GM23338 (cell line): ENCODE measurements around the gene MEGF9. TPM values are rescaled to one million over a fixed set of nuclear protein-coding genes. Genes with fewer than 3 reads are reported as not detected.

Experiments
- ATAC-seq: fragments of 200-7000 bp; cut with Tn5 transposase; 3 replicates; pipeline ENCODE4 v1.9.1; 2020
- DNase-seq: peaks from one replicate; pipeline ENCODE4 v3.0.0-alpha.2; 2015; ENCODE audit warnings: low spot score
- H2AFZ ChIP-seq: fragments of 200-600 bp; sonication (generic); 2 replicates; pipeline ENCODE4 v1.8.0; 2016; ENCODE audit warnings: antibody characterized with exemption, mild to moderate bottlenecking, moderate library complexity
- H3F3A ChIP-seq: fragments of 200-600 bp; sonication (generic); replicated peaks from 2 replicates; pipeline ENCODE4 v1.8.0; 2017; ENCODE audit warnings: antibody characterized with exemption, mixed run types, low read depth
- H3K27ac ChIP-seq: fragments of 200-600 bp; sonication (generic); 2 replicates; pipeline ENCODE4 v1.6.1; 2016; ENCODE audit warnings: low read depth
- H3K27me3 ChIP-seq: fragments of 200-600 bp; sonication (generic); 2 replicates; pipeline ENCODE4 v1.8.0; 2016; ENCODE audit warnings: mild to moderate bottlenecking, mixed run types, moderate library complexity; ENCODE audit not compliant: insufficient read depth
- H3K36me3 ChIP-seq: fragments of 200-600 bp; sonication (generic); 2 replicates; pipeline ENCODE4 v1.8.0; 2016; ENCODE audit warnings: mild to moderate bottlenecking; ENCODE audit not compliant: insufficient read depth
- H3K4me1 ChIP-seq: fragments of 200-600 bp; sonication (generic); 2 replicates; pipeline ENCODE4 v1.8.0; 2016; ENCODE audit warnings: mild to moderate bottlenecking, moderate library complexity; ENCODE audit not compliant: insufficient read depth
- H3K4me2 ChIP-seq: fragments of 200-600 bp; sonication (generic); 2 replicates; pipeline ENCODE4 v1.7.1; 2017; ENCODE audit warnings: mixed run types
- H3K4me3 ChIP-seq: fragments of 200-600 bp; sonication (generic); 2 replicates; pipeline ENCODE4 v1.6.1; 2016; ENCODE audit warnings: mixed run types
- H3K79me2 ChIP-seq: fragments of 200-600 bp; sonication (generic); replicated peaks from 2 replicates; pipeline ENCODE4 v1.8.0; 2017; ENCODE audit warnings: mild to moderate bottlenecking; ENCODE audit not compliant: insufficient read depth
- H3K9me2 ChIP-seq: fragments of 200-600 bp; sonication (generic); 2 replicates; pipeline ENCODE4 v1.8.0; 2017; ENCODE audit not compliant: insufficient read depth
- H4K20me1 ChIP-seq: fragments of 200-600 bp; sonication (generic); replicated peaks from 2 replicates; pipeline ENCODE4 v1.8.0; 2017; ENCODE audit warnings: mild to moderate bottlenecking; ENCODE audit not compliant: insufficient read depth
- H3K27ac Mint-ChIP-seq: 2 replicates; pipeline ENCODE4 v1.8.0; 2020; ENCODE audit warnings: inconsistent platforms, mild to moderate bottlenecking, moderate library complexity, mixed read lengths
- H3K27me3 Mint-ChIP-seq: 3 replicates; pipeline ENCODE4 v1.8.0; 2022; ENCODE audit warnings: low read depth, mild to moderate bottlenecking, moderate library complexity, mixed read lengths, inconsistent platforms; ENCODE audit not compliant: insufficient read depth, poor library complexity
- H3K36me3 Mint-ChIP-seq: 3 replicates; pipeline ENCODE4 v1.8.0; 2021; ENCODE audit warnings: low read depth, mild to moderate bottlenecking, inconsistent platforms, moderate library complexity, mixed read lengths
- H3K4me1 Mint-ChIP-seq: 3 replicates; pipeline ENCODE4 v1.8.0; 2020; ENCODE audit warnings: mild to moderate bottlenecking, inconsistent platforms, mixed read lengths
- H3K4me3 Mint-ChIP-seq: 3 replicates; pipeline ENCODE4 v1.8.0; 2021; ENCODE audit warnings: moderate library complexity, mild to moderate bottlenecking, inconsistent platforms, mixed read lengths
- H3K9me3 Mint-ChIP-seq: 3 replicates; pipeline ENCODE4 v1.8.0; 2020; ENCODE audit warnings: moderate library complexity, mild to moderate bottlenecking, inconsistent platforms, mixed read lengths
- CREB1 ChIP-seq: fragments of 250-450 bp; sonication (Bioruptor Pico); IDR thresholded peaks from 2 replicates; pipeline ENCODE4 v1.5.0; 2020; ENCODE audit warnings: low read depth, mild to moderate bottlenecking, moderate library complexity
- EZH2 ChIP-seq: fragments of 200-600 bp; sonication (generic); IDR thresholded peaks from one replicate; pipeline ENCODE4 v1.8.0; 2017; ENCODE audit warnings: antibody characterized with exemption, mild to moderate bottlenecking, low read depth; ENCODE audit not compliant: unreplicated experiment
- EZH2phosphoT487 ChIP-seq: fragments of 200-600 bp; sonication (generic); IDR thresholded peaks from one replicate; pipeline ENCODE4 v1.8.1; 2018; ENCODE audit warnings: antibody characterized with exemption; ENCODE audit not compliant: unreplicated experiment
- JUNB ChIP-seq: IDR thresholded peaks from one replicate; pipeline ENCODE4 v1.6.1; 2016; ENCODE audit warnings: antibody characterized with exemption; ENCODE audit not compliant: unreplicated experiment
- NANOG ChIP-seq: IDR thresholded peaks from 2 replicates; pipeline ENCODE4 v1.6.1; 2016; ENCODE audit warnings: antibody characterized with exemption, borderline replicate concordance
- POLR2AphosphoS5 ChIP-seq: IDR thresholded peaks from 2 replicates; pipeline ENCODE4 v1.6.1; 2016; ENCODE audit warnings: antibody characterized with exemption, low read depth
- STAT1 ChIP-seq: IDR thresholded peaks from one replicate; pipeline ENCODE4 v1.6.1; 2016; ENCODE audit warnings: antibody characterized with exemption; ENCODE audit not compliant: unreplicated experiment
- ZNF114 ChIP-seq: fragments of 250-450 bp; sonication (Bioruptor Pico); IDR thresholded peaks from 2 replicates; pipeline ENCODE4 v1.5.0; 2020; ENCODE audit warnings: mild to moderate bottlenecking, moderate library complexity
- ZNF331 ChIP-seq: fragments of 250-450 bp; sonication (Bioruptor Pico); IDR thresholded peaks from 2 replicates; pipeline ENCODE4 v1.5.0; 2020; ENCODE audit warnings: low read depth, mild to moderate bottlenecking, moderate library complexity
- polyA plus RNA-seq: library from polyadenylated mRNA; unstranded; fragments of >200 nt; fragmentation: Nextera tagmentation; extraction: Ambion mirVana; gene quantifications from 2 replicates; pipeline ENCODE4 v1.2.1, GENCODE V29; 2016
- total RNA-seq: library from RNA; depleted of rRNA; stranded (reverse); fragments of >200 nt; shearing (Covaris generic); gene quantifications from 2 replicates; pipeline ENCODE4 v1.2.3, GENCODE V29; 2014
- TF ChIP-seq, protein P1 (sequence below): IDR thresholded peaks from one replicate; pipeline ENCODE4 v1.6.1; 2018; ENCODE audit warnings: antibody characterized with exemption; ENCODE audit not compliant: unreplicated experiment
- TF ChIP-seq, protein P2 (sequence below), 2 experiments: fragments of 200-600 bp in 1 of 2; sonication (generic) in 1 of 2; conservative IDR thresholded peaks; 2 replicates each; pipeline versions ENCODE4 v1.5.1 to v1.6.1; 2016 to 2017; ENCODE audit warnings: antibody characterized with exemption in 2 of 2, low read depth in 2 of 2, mild to moderate bottlenecking in 2 of 2, moderate library complexity in 1 of 2
- TF ChIP-seq, protein P3 (sequence below): fragments of 250-450 bp; sonication (Bioruptor Pico); IDR thresholded peaks from 2 replicates; pipeline ENCODE4 v1.5.0; 2020; ENCODE audit warnings: mild to moderate bottlenecking, moderate library complexity
- TF ChIP-seq, protein P4 (sequence below): IDR thresholded peaks from 2 replicates; pipeline ENCODE4 v1.6.1; 2016; ENCODE audit warnings: antibody characterized with exemption

The MEGF9 gene
- total and polyA plus RNA-seq, 2 experiments from 2014 or later: 0.87 to 1.6 TPM

DNA sequence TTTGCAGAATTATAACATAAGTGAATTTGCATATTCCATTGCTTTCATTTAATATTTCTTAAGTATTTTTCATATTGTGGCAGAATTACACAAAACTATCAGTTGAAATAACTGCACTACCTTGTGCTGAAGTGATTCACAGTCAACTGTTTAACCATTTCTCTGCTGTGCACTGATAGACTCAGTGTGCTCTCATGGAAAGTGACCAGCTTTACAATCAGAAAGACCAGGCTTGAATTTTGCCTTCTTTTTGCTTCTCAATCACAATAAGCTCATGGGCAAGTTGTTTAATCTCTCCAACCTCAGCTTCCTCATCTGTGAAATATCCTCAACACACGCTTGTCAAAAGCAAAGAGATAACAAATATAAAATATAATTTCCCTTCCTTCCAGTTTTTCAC is 152.6 kb downstream of the MEGF9 start:
- no peak overlapping the region for H3K4me3 Mint-ChIP-seq
- H3K79me2 ChIP-seq: peaks cover 75% of the 10 kb centered on the region

More for the DNA sequence above, 152.6 kb downstream of the MEGF9 start:
- peaks cover 5% of the 10 kb centered on the region for H3K27me3 Mint-ChIP-seq
- Histone ChIP-seq H3K9me2 (no peaks in the 10 kb centered on the region), H3K4me3 (no peak overlapping the region), H3K27ac (no peak overlapping the region), H4K20me1 (peaks cover 33% of the 10 kb centered on the region), H3K27me3 (no peaks in the 10 kb centered on the region), H3K36me3 (peaks cover under 1% of the 10 kb centered on the region; the same call in 1 of the 2 replicates), H3K4me2 (no peak overlapping the region), H3F3A (no peaks in the 10 kb centered on the region), H2AFZ (no peak overlapping the region), H3K4me1 (no peaks in the 10 kb centered on the region)
- peaks cover 30% of the 10 kb centered on the region for H3K36me3 Mint-ChIP-seq
- ATAC-seq (no peak), DNase-seq (no peak)
- no peaks in the 10 kb centered on the region for H3K9me3 Mint-ChIP-seq
- H3K4me1 Mint-ChIP-seq: no peaks in the 10 kb centered on the region
- H3K27ac Mint-ChIP-seq: no peak overlapping the region; the same call in 1 of the 2 replicates
- TF ChIP-seq ZNF331 (CRISPR knock-in tag) (no peak), JUNB (no peak), ZNF114 (CRISPR knock-in tag) (no peak), CREB1 (CRISPR knock-in tag) (no peak), NANOG (no peak), EZH2phosphoT487 (no peak), STAT1 (no peak), EZH2 (no peak), POLR2AphosphoS5 (no peak)
- TF ChIP-seq, protein P1, sequence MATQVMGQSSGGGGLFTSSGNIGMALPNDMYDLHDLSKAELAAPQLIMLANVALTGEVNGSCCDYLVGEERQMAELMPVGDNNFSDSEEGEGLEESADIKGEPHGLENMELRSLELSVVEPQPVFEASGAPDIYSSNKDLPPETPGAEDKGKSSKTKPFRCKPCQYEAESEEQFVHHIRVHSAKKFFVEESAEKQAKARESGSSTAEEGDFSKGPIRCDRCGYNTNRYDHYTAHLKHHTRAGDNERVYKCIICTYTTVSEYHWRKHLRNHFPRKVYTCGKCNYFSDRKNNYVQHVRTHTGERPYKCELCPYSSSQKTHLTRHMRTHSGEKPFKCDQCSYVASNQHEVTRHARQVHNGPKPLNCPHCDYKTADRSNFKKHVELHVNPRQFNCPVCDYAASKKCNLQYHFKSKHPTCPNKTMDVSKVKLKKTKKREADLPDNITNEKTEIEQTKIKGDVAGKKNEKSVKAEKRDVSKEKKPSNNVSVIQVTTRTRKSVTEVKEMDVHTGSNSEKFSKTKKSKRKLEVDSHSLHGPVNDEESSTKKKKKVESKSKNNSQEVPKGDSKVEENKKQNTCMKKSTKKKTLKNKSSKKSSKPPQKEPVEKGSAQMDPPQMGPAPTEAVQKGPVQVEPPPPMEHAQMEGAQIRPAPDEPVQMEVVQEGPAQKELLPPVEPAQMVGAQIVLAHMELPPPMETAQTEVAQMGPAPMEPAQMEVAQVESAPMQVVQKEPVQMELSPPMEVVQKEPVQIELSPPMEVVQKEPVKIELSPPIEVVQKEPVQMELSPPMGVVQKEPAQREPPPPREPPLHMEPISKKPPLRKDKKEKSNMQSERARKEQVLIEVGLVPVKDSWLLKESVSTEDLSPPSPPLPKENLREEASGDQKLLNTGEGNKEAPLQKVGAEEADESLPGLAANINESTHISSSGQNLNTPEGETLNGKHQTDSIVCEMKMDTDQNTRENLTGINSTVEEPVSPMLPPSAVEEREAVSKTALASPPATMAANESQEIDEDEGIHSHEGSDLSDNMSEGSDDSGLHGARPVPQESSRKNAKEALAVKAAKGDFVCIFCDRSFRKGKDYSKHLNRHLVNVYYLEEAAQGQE: no peak
- TF ChIP-seq, protein P2, sequence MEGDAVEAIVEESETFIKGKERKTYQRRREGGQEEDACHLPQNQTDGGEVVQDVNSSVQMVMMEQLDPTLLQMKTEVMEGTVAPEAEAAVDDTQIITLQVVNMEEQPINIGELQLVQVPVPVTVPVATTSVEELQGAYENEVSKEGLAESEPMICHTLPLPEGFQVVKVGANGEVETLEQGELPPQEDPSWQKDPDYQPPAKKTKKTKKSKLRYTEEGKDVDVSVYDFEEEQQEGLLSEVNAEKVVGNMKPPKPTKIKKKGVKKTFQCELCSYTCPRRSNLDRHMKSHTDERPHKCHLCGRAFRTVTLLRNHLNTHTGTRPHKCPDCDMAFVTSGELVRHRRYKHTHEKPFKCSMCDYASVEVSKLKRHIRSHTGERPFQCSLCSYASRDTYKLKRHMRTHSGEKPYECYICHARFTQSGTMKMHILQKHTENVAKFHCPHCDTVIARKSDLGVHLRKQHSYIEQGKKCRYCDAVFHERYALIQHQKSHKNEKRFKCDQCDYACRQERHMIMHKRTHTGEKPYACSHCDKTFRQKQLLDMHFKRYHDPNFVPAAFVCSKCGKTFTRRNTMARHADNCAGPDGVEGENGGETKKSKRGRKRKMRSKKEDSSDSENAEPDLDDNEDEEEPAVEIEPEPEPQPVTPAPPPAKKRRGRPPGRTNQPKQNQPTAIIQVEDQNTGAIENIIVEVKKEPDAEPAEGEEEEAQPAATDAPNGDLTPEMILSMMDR (conservative IDR thresholded peaks at IDR 0.05; ENCODE audit: low read depth in 2 of 2): no peak
- TF ChIP-seq, protein P3, sequence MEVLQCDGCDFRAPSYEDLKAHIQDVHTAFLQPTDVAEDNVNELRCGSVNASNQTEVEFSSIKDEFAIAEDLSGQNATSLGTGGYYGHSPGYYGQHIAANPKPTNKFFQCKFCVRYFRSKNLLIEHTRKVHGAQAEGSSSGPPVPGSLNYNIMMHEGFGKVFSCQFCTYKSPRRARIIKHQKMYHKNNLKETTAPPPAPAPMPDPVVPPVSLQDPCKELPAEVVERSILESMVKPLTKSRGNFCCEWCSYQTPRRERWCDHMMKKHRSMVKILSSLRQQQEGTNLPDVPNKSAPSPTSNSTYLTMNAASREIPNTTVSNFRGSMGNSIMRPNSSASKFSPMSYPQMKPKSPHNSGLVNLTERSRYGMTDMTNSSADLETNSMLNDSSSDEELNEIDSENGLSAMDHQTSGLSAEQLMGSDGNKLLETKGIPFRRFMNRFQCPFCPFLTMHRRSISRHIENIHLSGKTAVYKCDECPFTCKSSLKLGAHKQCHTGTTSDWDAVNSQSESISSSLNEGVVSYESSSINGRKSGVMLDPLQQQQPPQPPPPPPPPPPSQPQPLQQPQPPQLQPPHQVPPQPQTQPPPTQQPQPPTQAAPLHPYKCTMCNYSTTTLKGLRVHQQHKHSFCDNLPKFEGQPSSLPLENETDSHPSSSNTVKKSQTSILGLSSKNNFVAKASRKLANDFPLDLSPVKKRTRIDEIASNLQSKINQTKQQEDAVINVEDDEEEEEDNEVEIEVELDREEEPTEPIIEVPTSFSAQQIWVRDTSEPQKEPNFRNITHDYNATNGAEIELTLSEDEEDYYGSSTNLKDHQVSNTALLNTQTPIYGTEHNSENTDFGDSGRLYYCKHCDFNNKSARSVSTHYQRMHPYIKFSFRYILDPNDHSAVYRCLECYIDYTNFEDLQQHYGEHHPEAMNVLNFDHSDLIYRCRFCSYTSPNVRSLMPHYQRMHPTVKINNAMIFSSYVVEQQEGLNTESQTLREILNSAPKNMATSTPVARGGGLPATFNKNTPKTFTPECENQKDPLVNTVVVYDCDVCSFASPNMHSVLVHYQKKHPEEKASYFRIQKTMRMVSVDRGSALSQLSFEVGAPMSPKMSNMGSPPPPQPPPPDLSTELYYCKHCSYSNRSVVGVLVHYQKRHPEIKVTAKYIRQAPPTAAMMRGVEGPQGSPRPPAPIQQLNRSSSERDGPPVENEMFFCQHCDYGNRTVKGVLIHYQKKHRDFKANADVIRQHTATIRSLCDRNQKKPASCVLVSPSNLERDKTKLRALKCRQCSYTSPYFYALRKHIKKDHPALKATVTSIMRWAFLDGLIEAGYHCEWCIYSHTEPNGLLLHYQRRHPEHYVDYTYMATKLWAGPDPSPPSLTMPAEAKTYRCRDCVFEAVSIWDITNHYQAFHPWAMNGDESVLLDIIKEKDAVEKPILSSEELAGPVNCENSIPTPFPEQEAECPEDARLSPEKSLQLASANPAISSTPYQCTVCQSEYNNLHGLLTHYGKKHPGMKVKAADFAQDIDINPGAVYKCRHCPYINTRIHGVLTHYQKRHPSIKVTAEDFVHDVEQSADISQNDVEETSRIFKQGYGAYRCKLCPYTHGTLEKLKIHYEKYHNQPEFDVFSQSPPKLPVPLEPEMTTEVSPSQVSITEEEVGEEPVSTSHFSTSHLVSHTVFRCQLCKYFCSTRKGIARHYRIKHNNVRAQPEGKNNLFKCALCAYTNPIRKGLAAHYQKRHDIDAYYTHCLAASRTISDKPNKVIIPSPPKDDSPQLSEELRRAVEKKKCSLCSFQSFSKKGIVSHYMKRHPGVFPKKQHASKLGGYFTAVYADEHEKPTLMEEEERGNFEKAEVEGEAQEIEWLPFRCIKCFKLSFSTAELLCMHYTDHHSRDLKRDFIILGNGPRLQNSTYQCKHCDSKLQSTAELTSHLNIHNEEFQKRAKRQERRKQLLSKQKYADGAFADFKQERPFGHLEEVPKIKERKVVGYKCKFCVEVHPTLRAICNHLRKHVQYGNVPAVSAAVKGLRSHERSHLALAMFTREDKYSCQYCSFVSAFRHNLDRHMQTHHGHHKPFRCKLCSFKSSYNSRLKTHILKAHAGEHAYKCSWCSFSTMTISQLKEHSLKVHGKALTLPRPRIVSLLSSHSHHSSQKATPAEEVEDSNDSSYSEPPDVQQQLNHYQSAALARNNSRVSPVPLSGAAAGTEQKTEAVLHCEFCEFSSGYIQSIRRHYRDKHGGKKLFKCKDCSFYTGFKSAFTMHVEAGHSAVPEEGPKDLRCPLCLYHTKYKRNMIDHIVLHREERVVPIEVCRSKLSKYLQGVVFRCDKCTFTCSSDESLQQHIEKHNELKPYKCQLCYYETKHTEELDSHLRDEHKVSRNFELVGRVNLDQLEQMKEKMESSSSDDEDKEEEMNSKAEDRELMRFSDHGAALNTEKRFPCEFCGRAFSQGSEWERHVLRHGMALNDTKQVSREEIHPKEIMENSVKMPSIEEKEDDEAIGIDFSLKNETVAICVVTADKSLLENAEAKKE (CRISPR knock-in tag): no peak
- TF ChIP-seq, protein P4, sequence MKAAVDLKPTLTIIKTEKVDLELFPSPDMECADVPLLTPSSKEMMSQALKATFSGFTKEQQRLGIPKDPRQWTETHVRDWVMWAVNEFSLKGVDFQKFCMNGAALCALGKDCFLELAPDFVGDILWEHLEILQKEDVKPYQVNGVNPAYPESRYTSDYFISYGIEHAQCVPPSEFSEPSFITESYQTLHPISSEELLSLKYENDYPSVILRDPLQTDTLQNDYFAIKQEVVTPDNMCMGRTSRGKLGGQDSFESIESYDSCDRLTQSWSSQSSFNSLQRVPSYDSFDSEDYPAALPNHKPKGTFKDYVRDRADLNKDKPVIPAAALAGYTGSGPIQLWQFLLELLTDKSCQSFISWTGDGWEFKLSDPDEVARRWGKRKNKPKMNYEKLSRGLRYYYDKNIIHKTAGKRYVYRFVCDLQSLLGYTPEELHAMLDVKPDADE: no peak
